B cell (primary cell): ENCODE data around the gene STPG4. TPM values are rescaled to one million over a fixed set of nuclear protein-coding genes. Genes with fewer than 3 reads are reported as not detected.

Experiments
- ATAC-seq: fragments of 200-7000 bp; cut with Tn5 transposase; one replicate; pipeline ENCODE4 v1.10.0; 2021; ENCODE audit warnings: low read depth, mild to moderate bottlenecking, moderate number of reproducible peaks, moderate library complexity
- CTCF ChIA-PET: fragments of 350-600 bp; sonication (Branson Sonifier 250); formaldehyde crosslinking; loops from one replicate; lab custom pipeline; 2021; ENCODE audit warnings: antibody characterized with exemption, inconsistent platforms; lab: Charles Lee
- POLR2A ChIA-PET: fragments of 350-600 bp; sonication (Branson Sonifier 250); formaldehyde crosslinking; loops from one replicate; lab custom pipeline; 2021; ENCODE audit warnings: antibody characterized with exemption; lab: Charles Lee
- DNase-seq: peaks from one replicate; pipeline ENCODE4 v3.0.0; 2013
- H2AFZ ChIP-seq: 2 replicates; pipeline ENCODE4 v1.6.1; 2012; ENCODE audit warnings: mild to moderate bottlenecking, low read depth, low read length; ENCODE audit not compliant: insufficient read depth, poor library complexity, severe bottlenecking
- H3K27ac ChIP-seq, 2 donors: 1 replicate in 1 of 2; 2 replicates in 1 of 2; pipeline ENCODE4 v1.5.1; 2012 to 2013; ENCODE audit warnings: low read length in 2 of 2, mild to moderate bottlenecking in 2 of 2, moderate library complexity in 1 of 2
- H3K27me3 ChIP-seq, 4 experiments: fragments of 200-600 bp in 1 of 4; sonication (generic) in 1 of 4; replicated peaks in 1 of 4; 1 replicate in 2 of 4; 2 replicates in 2 of 4; pipeline versions ENCODE4 v1.6.1 to v1.7.0; 2013 to 2016; ENCODE audit warnings: low read length in 3 of 4, mild to moderate bottlenecking in 2 of 4, mixed read lengths in 1 of 4, moderate library complexity in 1 of 4; ENCODE audit not compliant: insufficient read depth in 4 of 4, control insufficient read depth in 3 of 4; ENCODE audit errors: control extremely low read depth in 1 of 4
- H3K36me3 ChIP-seq, 2 experiments: replicated peaks in 1 of 2; 1 replicate in 1 of 2; 2 replicates in 1 of 2; pipeline versions ENCODE4 v1.6.1 to v1.7.1; 2013; ENCODE audit warnings: low read length in 1 of 2; ENCODE audit not compliant: insufficient read depth in 2 of 2, control insufficient read depth in 1 of 2; ENCODE audit errors: control extremely low read depth in 1 of 2, extremely low read depth in 1 of 2
- H3K4me1 ChIP-seq, 2 donors: fragments of 200-600 bp in 1 of 2; sonication (generic) in 1 of 2; 1 replicate in 1 of 2; 2 replicates in 1 of 2; pipeline versions ENCODE4 v1.5.1 to v1.6.1; 2013 to 2017; ENCODE audit warnings: low read length in 2 of 2; ENCODE audit not compliant: control insufficient read depth in 2 of 2, insufficient read depth in 2 of 2
- H3K4me2 ChIP-seq: replicated peaks from 2 replicates; pipeline ENCODE3; 2012; ENCODE audit warnings: mild to moderate bottlenecking, low read depth, low read length; ENCODE audit not compliant: poor library complexity, severe bottlenecking
- H3K4me3 ChIP-seq, 5 experiments: fragments of 200-600 bp in 1 of 5; sonication (generic) in 1 of 5; 1 replicate in 3 of 5; 2 replicates in 2 of 5; pipeline versions ENCODE4 v1.5.1 to v1.7.0; 2011 to 2016; ENCODE audit warnings: low read length in 4 of 5, mild to moderate bottlenecking in 4 of 5, low read depth in 2 of 5, control low read depth in 1 of 5, moderate library complexity in 1 of 5; ENCODE audit not compliant: insufficient read depth in 1 of 5; ENCODE audit errors: control extremely low read depth in 1 of 5, extremely low read depth in 1 of 5
- H3K79me2 ChIP-seq: fragments of 200-600 bp; sonication (generic); one replicate; pipeline ENCODE4 v1.6.0; 2016; ENCODE audit warnings: low read length; ENCODE audit not compliant: control insufficient read depth, insufficient read depth
- H3K9ac ChIP-seq: fragments of 200-600 bp; sonication (generic); 2 replicates; pipeline ENCODE4 v1.6.1; 2017; ENCODE audit warnings: mild to moderate bottlenecking, low read length, moderate library complexity
- H3K9me3 ChIP-seq, 3 donors: one replicate each; pipeline versions ENCODE4 v1.6.1 to v1.7.1; 2013; ENCODE audit warnings: low read length in 2 of 3; ENCODE audit not compliant: control insufficient read depth in 2 of 3, insufficient read depth in 1 of 3; ENCODE audit errors: control extremely low read depth in 1 of 3
- H4K20me1 ChIP-seq: 2 replicates; pipeline ENCODE4 v1.6.0; 2012; ENCODE audit warnings: mild to moderate bottlenecking, low read length; ENCODE audit not compliant: insufficient read depth, control insufficient read depth, poor library complexity, severe bottlenecking
- H3K27ac Mint-ChIP-seq: one replicate; pipeline ENCODE4 v1.8.0; 2021; ENCODE audit warnings: mixed read lengths
- H3K27me3 Mint-ChIP-seq: one replicate; pipeline ENCODE4 v1.8.0; 2021; ENCODE audit warnings: mixed read lengths
- H3K4me1 Mint-ChIP-seq: one replicate; pipeline ENCODE4 v1.8.0; 2021; ENCODE audit warnings: mixed read lengths
- H3K4me3 Mint-ChIP-seq: one replicate; pipeline ENCODE4 v1.8.0; 2021; ENCODE audit warnings: mixed read lengths
- H3K9me3 Mint-ChIP-seq: one replicate; pipeline ENCODE4 v1.8.0; 2022; ENCODE audit warnings: mixed read lengths; ENCODE audit not compliant: insufficient read depth
- EZH2 ChIP-seq: IDR thresholded peaks from 2 replicates; pipeline ENCODE4 v1.6.1; 2012; ENCODE audit warnings: borderline replicate concordance, low read depth, mild to moderate bottlenecking, moderate library complexity, low read length; ENCODE audit not compliant: insufficient read depth, poor library complexity, severe bottlenecking
- WGBS: methylation state at CpG from one replicate; pipeline ENCODE4 v1.1.5; 2013; ENCODE audit warnings: missing lambda C conversion rate; ENCODE audit not compliant: insufficient coverage; 5-methylcytosine and 5-hydroxymethylcytosine counted together
- intact Hi-C: fragments of 100-400 bp; cut with micrococcal nuclease; formaldehyde crosslinking; loops from one replicate; pipeline ENCODE4 v1.10.0; 2022
- polyA plus RNA-seq: library from polyadenylated mRNA; depleted of rRNA; stranded (reverse); fragments of >200 nt; gene quantifications from 2 replicates; pipeline ENCODE4 v1.2.3, GENCODE V29; 2012
- total RNA-seq, 2 donors: library from RNA; stranded (reverse); fragments of 120-200 nt in 1 of 2; gene quantifications; 1 replicate in 1 of 2; 2 replicates in 1 of 2; pipeline versions ENCODE4 v1.2.3 to v1.2.4, GENCODE V29; 2013 to 2022
- TF ChIP-seq, protein P1 (sequence below): fragments of 200-600 bp; IDR thresholded peaks from one replicate; pipeline ENCODE4 v1.8.0; 2022; ENCODE audit warnings: antibody characterized with exemption, mild to moderate bottlenecking

Gene STPG4
- total and polyA plus RNA-seq, 2 donors (not counting 1 experiment from before 2014, with no cell fraction given), result 0.31 to 0.79 TPM

GRCh38 chr2:47097563-47097962, 57.5 kb downstream of the STPG4 start:
- Histone ChIP-seq H2AFZ (no peak overlapping the region), H3K27me3 (no peaks in the 10 kb centered on the region), H3K9ac (no peak overlapping the region), H3K36me3 (no peaks in the 10 kb centered on the region), H3K4me2 (no peak overlapping the region), H3K4me3 (no peak overlapping the region), H3K9me3 (no peaks in the 10 kb centered on the region), H4K20me1 (no peaks in the 10 kb centered on the region), H3K27ac (no peak overlapping the region), H3K79me2 (no peaks in the 10 kb centered on the region), H3K4me1 (no peaks in the 10 kb centered on the region)
- Mint-ChIP-seq H3K27me3 (no peaks in the 10 kb centered on the region), H3K27ac (no peak overlapping the region), H3K4me3 (no peak overlapping the region), H3K4me1 (no peaks in the 10 kb centered on the region), H3K9me3 (no peaks in the 10 kb centered on the region)
- intact Hi-C loops, result no loop called here
- 71% methylated on average over 4 of the region's 4 CpGs for WGBS
- CTCF ChIA-PET, result no interaction called here
- DNase-seq (no peak), ATAC-seq (no peak)
- no peak for TF ChIP-seq EZH2
- TF ChIP-seq, protein P1, sequence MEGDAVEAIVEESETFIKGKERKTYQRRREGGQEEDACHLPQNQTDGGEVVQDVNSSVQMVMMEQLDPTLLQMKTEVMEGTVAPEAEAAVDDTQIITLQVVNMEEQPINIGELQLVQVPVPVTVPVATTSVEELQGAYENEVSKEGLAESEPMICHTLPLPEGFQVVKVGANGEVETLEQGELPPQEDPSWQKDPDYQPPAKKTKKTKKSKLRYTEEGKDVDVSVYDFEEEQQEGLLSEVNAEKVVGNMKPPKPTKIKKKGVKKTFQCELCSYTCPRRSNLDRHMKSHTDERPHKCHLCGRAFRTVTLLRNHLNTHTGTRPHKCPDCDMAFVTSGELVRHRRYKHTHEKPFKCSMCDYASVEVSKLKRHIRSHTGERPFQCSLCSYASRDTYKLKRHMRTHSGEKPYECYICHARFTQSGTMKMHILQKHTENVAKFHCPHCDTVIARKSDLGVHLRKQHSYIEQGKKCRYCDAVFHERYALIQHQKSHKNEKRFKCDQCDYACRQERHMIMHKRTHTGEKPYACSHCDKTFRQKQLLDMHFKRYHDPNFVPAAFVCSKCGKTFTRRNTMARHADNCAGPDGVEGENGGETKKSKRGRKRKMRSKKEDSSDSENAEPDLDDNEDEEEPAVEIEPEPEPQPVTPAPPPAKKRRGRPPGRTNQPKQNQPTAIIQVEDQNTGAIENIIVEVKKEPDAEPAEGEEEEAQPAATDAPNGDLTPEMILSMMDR, result no peak
- POLR2A ChIA-PET, result no interaction called here

DNA sequence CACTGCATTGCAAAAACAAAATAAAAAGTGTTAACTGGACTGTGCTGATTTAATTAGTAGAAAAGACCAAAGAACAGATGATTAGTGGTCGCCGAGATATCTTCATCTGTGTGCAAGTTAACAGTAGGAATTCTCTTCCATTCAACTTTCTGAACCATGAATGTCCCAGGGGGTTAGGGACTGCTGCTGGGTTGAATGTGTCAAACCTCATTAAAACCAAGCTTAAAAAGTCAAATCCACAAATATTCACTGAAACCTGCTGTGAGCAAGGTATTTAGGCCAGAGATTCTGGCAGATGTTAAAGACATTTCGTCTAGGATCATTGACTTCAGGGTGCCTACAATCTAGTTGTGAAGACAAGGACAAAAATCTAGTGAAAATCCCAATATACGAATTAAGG, 58.7 kb downstream of the STPG4 start:
- Mint-ChIP-seq H3K27me3 (no peaks in the 10 kb centered on the region), H3K9me3 (no peaks in the 10 kb centered on the region), H3K27ac (no peak overlapping the region), H3K4me1 (no peaks in the 10 kb centered on the region), H3K4me3 (no peak overlapping the region)
- no peaks in the 10 kb centered on the region for H3K79me2 ChIP-seq
- no peak overlapping the region for H2AFZ ChIP-seq
- no peaks in the 10 kb centered on the region for H3K36me3 ChIP-seq
- WGBS, result no CpG with 5 or more reads among the region's 4 CpGs
- H3K9ac ChIP-seq, result no peak overlapping the region
- H3K4me3 ChIP-seq, result no peak overlapping the region
- H3K4me1 ChIP-seq, result no peaks in the 10 kb centered on the region
- ChIA-PET POLR2A (no interaction called here), CTCF (no interaction called here)
- H3K9me3 ChIP-seq, result no peaks in the 10 kb centered on the region
- DNase-seq, result no peak
- no peak overlapping the region for H3K4me2 ChIP-seq
- no peak for ATAC-seq
- no peak overlapping the region for H3K27ac ChIP-seq
- no peaks in the 10 kb centered on the region for H4K20me1 ChIP-seq
- H3K27me3 ChIP-seq, result no peaks in the 10 kb centered on the region
- no peak for TF ChIP-seq EZH2
- TF ChIP-seq, protein P1, result no peak
- intact Hi-C loops, result no loop called here
